Natural killer cell (primary cell): ENCODE measurements around the gene ZNF407. TPM values are rescaled to one million over a fixed set of nuclear protein-coding genes. Genes with fewer than 3 reads are reported as not detected.

Experiments used
- ATAC-seq, 3 donors: fragments of 150-1000 bp in 2 of 3; fragments of 200-7000 bp in 1 of 3; cut with Tn5 transposase; 1 replicate in 1 of 3; 2 replicates in 2 of 3; pipeline ENCODE4 v1.10.0; 2021; ENCODE audit warnings: mild to moderate bottlenecking in 2 of 3, moderate library complexity in 2 of 3
- DNase-seq, 2 donors: peaks; one replicate each; pipeline versions ENCODE4 v3.0.0 to v3.0.0-alpha.2; 2013 to 2021; ENCODE audit warnings: mixed read lengths in 1 of 2
- H3K27ac ChIP-seq: one replicate; pipeline ENCODE4 v1.5.1; 2013; ENCODE audit warnings: mild to moderate bottlenecking, low read length
- H3K27me3 ChIP-seq: one replicate; pipeline ENCODE4 v1.6.1; 2013; ENCODE audit warnings: low read length; ENCODE audit not compliant: control insufficient read depth, insufficient read depth
- H3K36me3 ChIP-seq: one replicate; pipeline ENCODE4 v1.6.1; 2013; ENCODE audit warnings: low read length; ENCODE audit not compliant: control insufficient read depth, insufficient read depth
- H3K4me1 ChIP-seq: one replicate; pipeline ENCODE4 v1.6.1; 2013; ENCODE audit warnings: low read length; ENCODE audit not compliant: control insufficient read depth, insufficient read depth
- H3K4me3 ChIP-seq: one replicate; pipeline ENCODE4 v1.5.1; 2013; ENCODE audit warnings: low read length
- H3K9me3 ChIP-seq: one replicate; pipeline ENCODE4 v1.6.1; 2013; ENCODE audit warnings: low read length; ENCODE audit not compliant: control insufficient read depth, insufficient read depth
- H3K27ac Mint-ChIP-seq, 2 donors: one replicate each; pipeline ENCODE4 v1.8.0; 2022; ENCODE audit warnings: mild to moderate bottlenecking in 2 of 2, mixed read lengths in 2 of 2, moderate library complexity in 1 of 2
- H3K27me3 Mint-ChIP-seq, 2 donors: one replicate each; pipeline ENCODE4 v1.8.0; 2022; ENCODE audit warnings: low read depth in 2 of 2, mixed read lengths in 2 of 2
- H3K36me3 Mint-ChIP-seq: one replicate; pipeline ENCODE4 v1.8.0; 2022; ENCODE audit warnings: mixed read lengths
- H3K4me1 Mint-ChIP-seq, 2 donors: one replicate each; pipeline ENCODE4 v1.8.0; 2022; ENCODE audit warnings: mixed read lengths in 2 of 2
- H3K4me3 Mint-ChIP-seq: one replicate; pipeline ENCODE4 v1.8.0; 2022; ENCODE audit warnings: mild to moderate bottlenecking, moderate library complexity, mixed read lengths
- H3K9me3 Mint-ChIP-seq, 2 donors: one replicate each; pipeline ENCODE4 v1.8.0; 2022; ENCODE audit warnings: mixed read lengths in 2 of 2
- WGBS: methylation state at CpG from one replicate; pipeline ENCODE4 v1.1.7; 2013; ENCODE audit warnings: missing lambda C conversion rate; ENCODE audit not compliant: insufficient coverage; 5-methylcytosine and 5-hydroxymethylcytosine counted together
- intact Hi-C: fragments of 100-400 bp; cut with micrococcal nuclease; formaldehyde crosslinking; loops from one replicate; pipeline ENCODE4 v1.14.2; 2022
- total RNA-seq, 4 donors: library from RNA; stranded (reverse); fragments of 120-200 nt in 1 of 4; gene quantifications; one replicate each; pipeline versions ENCODE4 v1.2.3 to v1.2.4, GENCODE V29; 2013 to 2022
- TF ChIP-seq, protein P1 (sequence below): fragments of 200-600 bp; IDR thresholded peaks from one replicate; pipeline ENCODE4 v1.8.0; 2022; ENCODE audit warnings: antibody characterized with exemption

The ZNF407 gene
- total RNA-seq, 3 donors from 2014 or later (not counting 1 experiment from before 2014, with no cell fraction given): 28.4 to 36.7 (median 36.3) TPM

- no peak overlapping the region for H3K27ac ChIP-seq
- no peaks in the 10 kb centered on the region for H3K9me3 ChIP-seq
- DNase-seq (no peak), ATAC-seq (no peak)
- no peak overlapping the region for H3K4me3 ChIP-seq
- no peak overlapping the region for H3K4me3 Mint-ChIP-seq
- peaks cover 16% of the 10 kb centered on the region for H3K36me3 Mint-ChIP-seq
- no peaks in the 10 kb centered on the region for H3K9me3 Mint-ChIP-seq
- WGBS: no CpG with 5 or more reads among the region's 1 CpG
- no peaks in the 10 kb centered on the region for H3K36me3 ChIP-seq
- TF ChIP-seq, protein P1, sequence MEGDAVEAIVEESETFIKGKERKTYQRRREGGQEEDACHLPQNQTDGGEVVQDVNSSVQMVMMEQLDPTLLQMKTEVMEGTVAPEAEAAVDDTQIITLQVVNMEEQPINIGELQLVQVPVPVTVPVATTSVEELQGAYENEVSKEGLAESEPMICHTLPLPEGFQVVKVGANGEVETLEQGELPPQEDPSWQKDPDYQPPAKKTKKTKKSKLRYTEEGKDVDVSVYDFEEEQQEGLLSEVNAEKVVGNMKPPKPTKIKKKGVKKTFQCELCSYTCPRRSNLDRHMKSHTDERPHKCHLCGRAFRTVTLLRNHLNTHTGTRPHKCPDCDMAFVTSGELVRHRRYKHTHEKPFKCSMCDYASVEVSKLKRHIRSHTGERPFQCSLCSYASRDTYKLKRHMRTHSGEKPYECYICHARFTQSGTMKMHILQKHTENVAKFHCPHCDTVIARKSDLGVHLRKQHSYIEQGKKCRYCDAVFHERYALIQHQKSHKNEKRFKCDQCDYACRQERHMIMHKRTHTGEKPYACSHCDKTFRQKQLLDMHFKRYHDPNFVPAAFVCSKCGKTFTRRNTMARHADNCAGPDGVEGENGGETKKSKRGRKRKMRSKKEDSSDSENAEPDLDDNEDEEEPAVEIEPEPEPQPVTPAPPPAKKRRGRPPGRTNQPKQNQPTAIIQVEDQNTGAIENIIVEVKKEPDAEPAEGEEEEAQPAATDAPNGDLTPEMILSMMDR: no peak
- H3K27me3 ChIP-seq: no peaks in the 10 kb centered on the region
- no peak overlapping the region for H3K27ac Mint-ChIP-seq
- intact Hi-C loops: no loop called here
- H3K27me3 Mint-ChIP-seq: no peaks in the 10 kb centered on the region
- H3K4me1 ChIP-seq: no peaks in the 10 kb centered on the region
- peaks cover 18 to 20% of the 10 kb centered on the region in 2 donors for H3K4me1 Mint-ChIP-seq
These were observed 85.3 kb downstream of the ZNF407 start for GRCh38 chr18:74682991-74683297.

GRCh38 chr18:74683573-74683972, 85.9 kb downstream of the ZNF407 start:
- peaks cover 13 to 14% of the 10 kb centered on the region in 2 donors for H3K4me1 Mint-ChIP-seq
- H3K36me3 Mint-ChIP-seq: peaks cover 10% of the 10 kb centered on the region
- no peaks in the 10 kb centered on the region for H3K27me3 Mint-ChIP-seq

GRCh38 chr18:74689251-74689650, 91.6 kb downstream of the ZNF407 start:
- intact Hi-C loops: no loop called here
- TF ChIP-seq, protein P1: no peak
- no peak overlapping the region for H3K27ac ChIP-seq
- H3K9me3 ChIP-seq: no peaks in the 10 kb centered on the region
- Mint-ChIP-seq H3K27ac (no peak overlapping the region), H3K27me3 (no peaks in the 10 kb centered on the region), H3K9me3 (no peaks in the 10 kb centered on the region), H3K36me3 (peaks cover 10% of the 10 kb centered on the region), H3K4me3 (no peak overlapping the region), H3K4me1 (peaks cover 13 to 25% of the 10 kb centered on the region in 2 donors)
- H3K27me3 ChIP-seq: no peaks in the 10 kb centered on the region
- peaks cover 6% of the 10 kb centered on the region for H3K4me1 ChIP-seq
- WGBS: 83% methylated on average over 2 of the region's 2 CpGs
- H3K4me3 ChIP-seq: no peak overlapping the region
- DNase-seq (no peak), ATAC-seq (no peak)
- H3K36me3 ChIP-seq: no peaks in the 10 kb centered on the region

More at GRCh38 chr18:74683573-74683972, 85.9 kb downstream of the ZNF407 start:
- Histone ChIP-seq H3K4me3 (no peak overlapping the region), H3K27ac (no peak overlapping the region), H3K36me3 (no peaks in the 10 kb centered on the region), H3K4me1 (no peaks in the 10 kb centered on the region), H3K9me3 (no peaks in the 10 kb centered on the region), H3K27me3 (no peaks in the 10 kb centered on the region)
- H3K4me3 Mint-ChIP-seq: no peak overlapping the region
- ATAC-seq: no peak
- no peak for DNase-seq
- H3K27ac Mint-ChIP-seq: no peak overlapping the region
- no peaks in the 10 kb centered on the region for H3K9me3 Mint-ChIP-seq
- intact Hi-C loops: no loop called here
- TF ChIP-seq, protein P1: no peak

DNA sequence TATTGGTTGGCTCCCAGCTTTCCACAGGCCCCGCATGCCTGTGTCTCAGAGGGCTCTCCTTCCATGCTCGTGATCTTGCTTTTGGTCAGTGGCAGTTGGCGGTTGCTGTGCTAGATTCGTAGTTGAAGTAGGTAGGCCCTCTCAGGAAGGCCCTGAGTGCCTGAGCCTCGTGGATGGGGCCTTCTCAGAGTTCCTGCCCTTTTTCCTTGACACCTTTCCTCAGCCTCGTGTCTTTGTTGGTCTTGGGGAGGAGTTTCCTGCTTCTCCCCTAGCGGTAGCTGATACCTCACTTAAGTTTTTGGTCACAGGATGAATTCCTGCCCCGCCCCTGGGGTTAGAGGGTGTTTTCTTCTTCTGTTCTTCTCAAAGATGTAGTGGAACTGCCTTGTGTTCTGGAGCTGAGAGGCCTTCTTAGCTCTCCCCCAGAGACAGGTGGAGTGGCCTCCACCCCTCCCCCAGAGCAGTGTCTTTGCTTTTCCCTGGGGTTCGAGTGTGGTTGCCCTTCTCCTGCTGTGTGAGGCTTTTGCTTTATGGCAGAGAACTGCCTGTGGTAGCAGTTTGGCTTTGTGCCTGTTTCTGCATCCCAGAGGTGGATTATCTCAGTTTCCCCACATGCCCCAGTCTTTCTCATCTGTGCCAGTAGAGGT, 94.8 kb downstream of the ZNF407 start:
- no peak overlapping the region for H3K27ac ChIP-seq
- H3K4me1 ChIP-seq: peaks cover 6% of the 10 kb centered on the region
- Mint-ChIP-seq H3K4me1 (peaks cover 13 to 20% of the 10 kb centered on the region in 2 donors), H3K27ac (peak overlapping the region in 1 of 2 donors; percentile 14), H3K27me3 (no peaks in the 10 kb centered on the region), H3K36me3 (no peaks in the 10 kb centered on the region), H3K9me3 (no peaks in the 10 kb centered on the region), H3K4me3 (no peak overlapping the region)
- no peak overlapping the region for H3K4me3 ChIP-seq
- intact Hi-C loops: no loop called here
- DNase-seq (no peak), ATAC-seq (no peak)
- no peaks in the 10 kb centered on the region for H3K9me3 ChIP-seq
- TF ChIP-seq, protein P1: no peak
- WGBS: 85% methylated on average over 8 of the region's 9 CpGs
- H3K27me3 ChIP-seq: no peaks in the 10 kb centered on the region
- H3K36me3 ChIP-seq: no peaks in the 10 kb centered on the region
